Mucosa of rectum (tissue), 2 donors: ENCODE data around the gene NCR3LG1.

Source experiments
- H3K27ac ChIP-seq, 2 donors: one replicate each; pipeline ENCODE4 v1.7.0; 2013; ENCODE audit warnings: inconsistent platforms in 2 of 2, low read depth in 2 of 2, low read length in 2 of 2
- H3K27me3 ChIP-seq, 2 donors: one replicate each; pipeline ENCODE4 v1.7.0; 2013; ENCODE audit warnings: low read length in 2 of 2; ENCODE audit not compliant: control insufficient read depth in 2 of 2, insufficient read depth in 2 of 2
- H3K36me3 ChIP-seq, 2 donors: one replicate each; pipeline ENCODE4 v1.7.0; 2013; ENCODE audit warnings: low read length in 2 of 2; ENCODE audit not compliant: control insufficient read depth in 2 of 2, insufficient read depth in 2 of 2
- H3K4me1 ChIP-seq, 2 donors: one replicate each; pipeline ENCODE4 v1.7.0; 2013; ENCODE audit warnings: low read length in 2 of 2, mild to moderate bottlenecking in 1 of 2; ENCODE audit not compliant: control insufficient read depth in 2 of 2, insufficient read depth in 2 of 2
- H3K4me3 ChIP-seq, 2 donors: one replicate each; pipeline ENCODE4 v1.7.0; 2013; ENCODE audit warnings: low read length in 2 of 2
- H3K9ac ChIP-seq, 2 donors: one replicate each; pipeline ENCODE4 v1.7.0; 2013; ENCODE audit warnings: low read length in 2 of 2, low read depth in 1 of 2, mild to moderate bottlenecking in 1 of 2
- H3K9me3 ChIP-seq, 2 donors: one replicate each; pipeline ENCODE4 v1.7.0; 2013; ENCODE audit warnings: low read length in 2 of 2; ENCODE audit not compliant: control insufficient read depth in 2 of 2
- donor health status: healthy.
- donor health status: Normal muscosa, but diverticular disease.

Gene NCR3LG1

DNA sequence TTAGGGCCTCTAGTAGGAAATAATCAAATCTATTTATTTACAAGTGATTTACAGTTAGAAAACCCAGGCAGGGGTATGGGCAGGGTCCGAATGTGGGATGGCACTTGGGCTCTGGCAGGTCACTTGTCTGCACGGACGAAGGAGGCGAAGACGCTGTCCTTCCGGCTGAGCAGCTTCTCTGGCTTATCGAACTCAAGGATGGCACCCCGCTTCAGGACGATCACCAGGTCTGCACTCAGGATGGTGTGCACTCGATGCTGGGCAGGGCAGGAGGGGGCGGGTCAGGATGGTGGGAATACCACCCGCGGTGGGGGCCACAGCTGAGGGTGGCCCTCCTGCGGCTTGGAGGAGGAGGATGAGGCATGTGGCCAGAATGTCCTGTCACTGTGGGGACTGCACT, 41.3 kb downstream of the NCR3LG1 start:
- Histone ChIP-seq H3K4me3 (no peak overlapping the region), H3K4me1 (peaks cover 0 to 5% of the 10 kb centered on the region in 2 donors), H3K36me3 (no peaks in the 10 kb centered on the region), H3K9ac (no peak overlapping the region), H3K27me3 (no peaks in the 10 kb centered on the region), H3K9me3 (no peaks in the 10 kb centered on the region), H3K27ac (no peak overlapping the region)

DNA sequence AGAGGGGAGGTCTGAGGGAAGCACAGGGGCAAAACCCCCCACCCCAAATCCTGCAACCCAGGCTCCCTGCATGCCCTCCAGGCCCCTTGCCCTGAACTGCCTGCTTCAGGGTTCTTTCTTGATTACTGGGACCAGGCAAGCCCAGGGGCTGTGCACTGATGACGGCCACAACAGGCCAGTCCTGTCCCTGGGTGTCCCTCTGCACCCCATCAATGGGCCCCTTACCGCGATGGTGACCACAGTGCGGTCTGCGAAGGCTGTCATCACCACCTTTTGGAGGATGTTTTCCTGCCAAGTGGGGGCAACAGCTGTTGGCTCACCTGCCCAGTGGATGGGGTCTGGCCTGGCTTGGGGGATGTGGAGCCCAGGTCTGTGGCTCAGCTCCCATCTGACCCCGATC, 41.9 kb downstream of the NCR3LG1 start:
- no peak overlapping the region for H3K27ac ChIP-seq
- no peaks in the 10 kb centered on the region for H3K27me3 ChIP-seq
- no peaks in the 10 kb centered on the region for H3K9me3 ChIP-seq
- peaks cover 0 to 5% of the 10 kb centered on the region in 2 donors for H3K4me1 ChIP-seq
- H3K9ac ChIP-seq = no peak overlapping the region
- no peaks in the 10 kb centered on the region for H3K36me3 ChIP-seq
- no peak overlapping the region for H3K4me3 ChIP-seq

DNA sequence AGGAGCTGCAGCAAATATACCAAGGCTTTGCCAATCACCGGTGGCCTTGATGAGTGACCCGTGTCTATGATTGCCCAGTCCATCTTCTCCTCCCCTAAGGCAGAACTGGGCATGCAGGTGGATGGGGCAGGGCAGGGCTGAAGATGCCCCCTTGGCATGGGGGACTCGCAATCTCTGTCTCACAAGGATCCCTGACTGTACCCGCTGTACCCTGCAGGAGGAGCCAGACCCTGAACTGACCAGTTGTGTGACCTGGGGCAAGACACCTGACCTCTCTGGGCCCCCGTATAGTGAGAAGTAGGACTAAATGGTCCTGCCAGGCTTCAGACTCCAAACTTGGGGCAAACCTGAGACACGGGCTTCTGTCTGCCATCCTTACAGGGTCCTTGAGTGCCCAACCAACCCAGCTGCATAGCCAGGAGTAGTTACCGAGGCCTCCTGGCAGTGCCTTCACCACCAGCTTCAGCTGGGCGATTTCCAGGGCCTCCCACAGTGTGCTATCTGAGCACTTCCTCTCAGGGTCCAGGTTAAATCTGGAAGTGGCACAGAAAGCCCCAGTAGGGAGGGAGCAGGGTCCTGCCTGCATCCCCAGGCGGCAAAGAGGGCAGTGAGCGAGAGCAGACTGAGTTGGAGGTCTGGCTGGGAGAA, 43.3 kb downstream of the NCR3LG1 start:
- Histone ChIP-seq H3K9me3 (no peaks in the 10 kb centered on the region), H3K36me3 (no peaks in the 10 kb centered on the region)

DNA sequence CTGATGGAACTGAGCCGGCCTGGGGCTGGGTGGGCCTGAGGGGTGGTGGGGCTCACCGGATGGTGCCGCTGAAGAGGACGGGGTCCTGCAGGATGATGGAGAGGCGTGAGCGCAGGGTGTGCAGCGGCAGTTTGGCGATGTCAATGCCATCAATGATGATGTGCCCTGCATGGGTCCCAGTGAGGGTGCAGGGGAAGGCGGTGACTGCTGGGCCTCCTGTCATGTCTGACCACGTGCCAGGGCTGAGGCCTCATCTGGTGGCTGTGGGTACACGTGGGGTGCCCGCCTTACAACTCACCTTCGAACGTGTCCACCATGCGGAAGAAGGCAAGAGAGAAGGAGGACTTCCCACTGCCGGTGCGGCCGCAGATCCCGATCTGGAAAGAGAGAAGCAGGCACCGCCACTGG, 44.0 kb downstream of the NCR3LG1 start:
- H3K4me1 ChIP-seq = peaks cover 0 to 2% of the 10 kb centered on the region in 2 donors
- H3K9ac ChIP-seq = no peak overlapping the region
- H3K36me3 ChIP-seq = no peaks in the 10 kb centered on the region
- no peak overlapping the region for H3K4me3 ChIP-seq
- no peak overlapping the region for H3K27ac ChIP-seq
- H3K9me3 ChIP-seq = no peaks in the 10 kb centered on the region
- no peaks in the 10 kb centered on the region for H3K27me3 ChIP-seq

More for the DNA sequence above, 43.3 kb downstream of the NCR3LG1 start:
- Histone ChIP-seq H3K27ac (no peak overlapping the region), H3K4me1 (peaks cover 0 to 3% of the 10 kb centered on the region in 2 donors), H3K4me3 (no peak overlapping the region), H3K9ac (no peak overlapping the region), H3K27me3 (no peaks in the 10 kb centered on the region)

DNA sequence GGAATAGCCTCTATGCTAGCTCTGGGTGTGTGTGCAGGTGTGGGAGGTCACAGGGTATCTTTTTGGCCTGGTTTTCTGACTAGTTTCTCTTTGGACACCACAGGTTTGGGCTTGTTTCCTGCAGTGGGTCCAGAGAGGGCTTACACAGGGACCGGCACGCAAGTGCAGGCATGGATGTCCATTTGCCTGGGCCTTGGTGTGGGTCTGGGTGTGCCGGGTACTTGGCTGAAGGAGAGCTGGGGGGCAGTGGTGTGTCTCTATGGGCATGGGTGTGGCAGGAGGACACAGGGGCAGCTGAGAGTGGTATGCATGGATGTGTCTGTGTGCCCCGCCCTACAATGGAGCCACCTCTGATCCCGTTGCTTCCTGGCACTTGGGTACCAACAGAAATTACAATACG, 44.4 kb downstream of the NCR3LG1 start:
- Histone ChIP-seq H3K27ac (no peak overlapping the region), H3K9me3 (no peaks in the 10 kb centered on the region), H3K4me3 (no peak overlapping the region), H3K27me3 (no peaks in the 10 kb centered on the region), H3K36me3 (no peaks in the 10 kb centered on the region), H3K9ac (no peak overlapping the region), H3K4me1 (peaks cover 0 to 2% of the 10 kb centered on the region in 2 donors)

DNA sequence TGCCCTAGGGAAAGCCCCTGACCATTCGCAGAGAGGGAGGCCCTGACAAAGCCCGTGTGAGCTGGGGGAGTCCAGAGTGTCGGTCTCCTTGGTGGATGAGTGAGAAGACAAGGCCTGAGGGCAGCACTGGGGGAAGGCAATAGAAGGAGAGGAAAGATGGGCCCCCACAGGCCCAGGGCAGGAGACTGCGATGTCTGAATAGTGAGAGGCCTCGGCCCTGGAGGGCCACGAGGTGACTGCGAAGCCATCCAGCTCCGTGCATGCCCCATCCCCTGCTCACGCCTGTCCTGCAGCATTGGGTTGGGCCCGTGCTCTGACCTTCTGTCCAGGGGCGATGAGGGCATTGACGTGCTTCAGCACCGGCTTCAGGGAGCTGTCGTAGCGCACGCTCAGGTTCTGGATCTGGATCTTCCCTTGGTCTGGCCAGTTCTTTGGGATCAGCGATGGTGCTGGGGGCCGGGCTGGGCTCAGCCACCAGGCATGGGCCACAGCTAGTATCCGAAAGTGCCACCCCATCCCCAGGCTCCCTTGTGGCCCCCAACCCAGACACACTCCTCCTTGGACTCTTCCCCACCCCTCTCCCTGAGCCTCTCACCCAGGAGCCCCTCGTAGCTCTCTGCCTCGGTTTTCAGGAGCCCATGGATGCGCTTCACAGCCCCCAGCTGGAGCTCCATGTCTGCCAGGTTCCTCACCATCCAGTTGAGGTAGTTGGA, 45.2 kb downstream of the NCR3LG1 start:
- Histone ChIP-seq H3K9ac (no peak overlapping the region), H3K27ac (no peak overlapping the region), H3K4me1 (no peaks in the 10 kb centered on the region), H3K9me3 (no peaks in the 10 kb centered on the region), H3K4me3 (no peak overlapping the region), H3K36me3 (no peaks in the 10 kb centered on the region), H3K27me3 (no peaks in the 10 kb centered on the region)

DNA sequence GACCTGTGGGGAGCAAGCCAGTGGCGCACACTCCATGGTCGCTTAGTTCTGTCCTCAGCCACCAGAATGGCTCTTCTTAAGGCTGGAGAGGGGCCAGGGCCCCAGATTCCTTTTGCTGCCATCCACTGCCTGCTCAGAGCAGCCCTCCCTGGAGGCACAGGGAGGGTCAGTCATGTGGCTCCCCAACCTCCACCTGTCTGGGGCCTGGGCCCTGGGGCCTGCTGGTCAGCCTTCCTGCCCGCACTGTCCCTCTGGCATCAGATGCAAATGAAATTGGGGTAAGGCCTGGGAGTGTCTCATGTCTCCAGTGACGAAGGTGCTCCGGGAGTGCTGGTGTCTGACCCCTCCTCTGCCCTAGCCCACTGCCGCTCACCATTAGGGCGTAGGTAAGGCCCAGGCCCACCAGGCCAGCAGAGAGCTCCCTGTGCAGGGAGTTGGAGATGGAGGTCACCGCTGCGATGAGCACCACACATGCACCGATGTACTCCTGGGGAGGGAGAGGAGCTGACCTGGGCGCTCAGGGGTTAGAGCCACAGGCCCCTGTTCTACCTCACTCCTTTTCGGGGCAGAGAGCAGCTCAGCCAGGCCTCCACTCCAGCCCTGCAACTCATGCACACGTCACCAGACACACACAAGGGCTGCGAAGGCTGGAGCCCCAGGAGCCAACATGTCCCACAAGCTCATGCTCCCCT, 45.9 kb downstream of the NCR3LG1 start:
- H3K4me3 ChIP-seq = no peak overlapping the region

DNA sequence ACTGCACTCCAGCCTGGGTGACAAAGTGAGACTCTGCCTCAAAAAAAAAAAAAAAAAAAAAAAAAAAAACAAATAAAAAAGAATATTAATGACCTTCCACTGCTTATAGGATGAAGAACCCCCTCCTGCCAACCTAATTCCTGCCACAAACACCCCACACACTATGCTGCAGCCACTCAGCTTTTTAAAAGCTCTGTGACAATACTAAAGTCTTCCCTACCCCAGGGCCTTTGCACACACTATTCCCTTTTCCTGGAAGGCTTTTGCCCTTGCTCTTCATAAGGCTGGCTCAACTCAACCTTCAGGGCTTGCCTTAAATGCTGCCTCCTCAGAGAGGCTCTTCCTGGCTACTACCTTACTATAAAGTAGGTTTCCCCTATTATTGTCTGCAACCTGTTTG, 47.6 kb downstream of the NCR3LG1 start:
- Histone ChIP-seq H3K4me3 (no peak overlapping the region), H3K4me1 (no peaks in the 10 kb centered on the region), H3K9me3 (no peaks in the 10 kb centered on the region), H3K27ac (no peak overlapping the region), H3K36me3 (no peaks in the 10 kb centered on the region), H3K27me3 (no peaks in the 10 kb centered on the region), H3K9ac (no peak overlapping the region)

More for the DNA sequence above, 45.9 kb downstream of the NCR3LG1 start:
- no peaks in the 10 kb centered on the region for H3K27me3 ChIP-seq
- H3K36me3 ChIP-seq = no peaks in the 10 kb centered on the region
- H3K9ac ChIP-seq = no peak overlapping the region
- H3K4me1 ChIP-seq = no peaks in the 10 kb centered on the region
- no peaks in the 10 kb centered on the region for H3K9me3 ChIP-seq
- H3K27ac ChIP-seq = no peak overlapping the region

DNA sequence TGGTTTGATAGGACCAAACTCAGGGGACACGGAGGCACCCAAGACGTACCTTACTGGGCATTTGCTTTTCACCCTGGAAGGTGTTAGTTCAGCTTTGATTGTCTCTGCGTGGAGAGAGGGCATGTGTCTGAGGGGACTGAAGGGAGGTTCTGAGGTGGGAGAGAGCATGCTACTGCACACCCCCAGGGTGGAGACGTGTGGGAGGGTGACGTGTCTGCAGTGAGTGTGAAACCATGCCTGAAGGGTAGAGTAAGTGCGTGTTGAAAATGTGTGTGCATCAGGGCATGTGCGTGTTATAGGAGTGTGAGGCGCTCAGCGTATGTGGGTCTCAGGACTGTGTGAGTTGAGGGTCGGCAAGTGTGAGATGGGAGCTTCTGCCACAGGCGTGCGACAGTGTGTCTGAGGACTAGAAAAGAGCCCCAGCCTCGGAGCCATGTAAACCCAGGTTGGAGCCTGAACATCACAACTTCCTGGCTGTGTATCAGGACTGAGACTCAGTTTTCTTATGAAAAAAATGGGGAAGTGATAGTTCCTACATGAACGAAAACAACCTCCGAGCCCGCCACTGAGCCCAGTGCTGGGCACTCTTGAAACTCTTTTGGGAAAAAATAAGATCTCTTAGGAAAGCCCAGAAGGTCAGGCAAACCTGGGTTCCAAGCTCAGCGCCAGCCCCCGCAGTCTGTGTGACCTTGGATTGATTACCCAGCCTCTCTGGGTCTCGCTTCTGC, 48.6 kb downstream of the NCR3LG1 start:
- Histone ChIP-seq H3K4me3 (no peak overlapping the region), H3K36me3 (no peaks in the 10 kb centered on the region), H3K9ac (no peak overlapping the region), H3K27ac (no peak overlapping the region), H3K27me3 (no peaks in the 10 kb centered on the region), H3K4me1 (no peaks in the 10 kb centered on the region), H3K9me3 (no peaks in the 10 kb centered on the region)

DNA sequence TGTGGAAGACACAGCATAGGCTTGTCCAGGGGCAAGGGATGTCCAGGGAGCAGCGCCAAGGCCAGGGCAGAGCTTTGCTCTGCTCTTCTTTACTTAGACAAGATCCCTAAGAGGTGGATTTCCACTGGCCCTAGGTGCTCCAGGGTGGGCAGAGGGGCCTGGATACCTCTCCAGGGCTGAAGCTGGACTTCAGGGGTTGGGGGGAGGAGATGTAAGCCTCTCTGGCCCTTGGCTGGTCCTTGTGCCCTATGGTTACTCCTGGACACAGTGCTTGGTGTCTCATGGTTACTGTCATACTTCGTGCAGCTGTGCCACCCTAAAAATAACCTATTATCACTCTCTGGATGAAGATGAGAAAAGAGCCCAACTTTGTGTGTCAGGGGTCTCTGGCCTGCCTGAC, 49.7 kb downstream of the NCR3LG1 start:
- H3K9me3 ChIP-seq = no peaks in the 10 kb centered on the region
- no peaks in the 10 kb centered on the region for H3K36me3 ChIP-seq

More for the DNA sequence above, 49.7 kb downstream of the NCR3LG1 start:
- Histone ChIP-seq H3K4me3 (no peak overlapping the region), H3K27ac (no peak overlapping the region), H3K4me1 (peaks cover 3 to 7% of the 10 kb centered on the region in 2 donors), H3K27me3 (no peaks in the 10 kb centered on the region), H3K9ac (no peak overlapping the region)
